ENCODE results near the gene PCYT2.

DNA sequence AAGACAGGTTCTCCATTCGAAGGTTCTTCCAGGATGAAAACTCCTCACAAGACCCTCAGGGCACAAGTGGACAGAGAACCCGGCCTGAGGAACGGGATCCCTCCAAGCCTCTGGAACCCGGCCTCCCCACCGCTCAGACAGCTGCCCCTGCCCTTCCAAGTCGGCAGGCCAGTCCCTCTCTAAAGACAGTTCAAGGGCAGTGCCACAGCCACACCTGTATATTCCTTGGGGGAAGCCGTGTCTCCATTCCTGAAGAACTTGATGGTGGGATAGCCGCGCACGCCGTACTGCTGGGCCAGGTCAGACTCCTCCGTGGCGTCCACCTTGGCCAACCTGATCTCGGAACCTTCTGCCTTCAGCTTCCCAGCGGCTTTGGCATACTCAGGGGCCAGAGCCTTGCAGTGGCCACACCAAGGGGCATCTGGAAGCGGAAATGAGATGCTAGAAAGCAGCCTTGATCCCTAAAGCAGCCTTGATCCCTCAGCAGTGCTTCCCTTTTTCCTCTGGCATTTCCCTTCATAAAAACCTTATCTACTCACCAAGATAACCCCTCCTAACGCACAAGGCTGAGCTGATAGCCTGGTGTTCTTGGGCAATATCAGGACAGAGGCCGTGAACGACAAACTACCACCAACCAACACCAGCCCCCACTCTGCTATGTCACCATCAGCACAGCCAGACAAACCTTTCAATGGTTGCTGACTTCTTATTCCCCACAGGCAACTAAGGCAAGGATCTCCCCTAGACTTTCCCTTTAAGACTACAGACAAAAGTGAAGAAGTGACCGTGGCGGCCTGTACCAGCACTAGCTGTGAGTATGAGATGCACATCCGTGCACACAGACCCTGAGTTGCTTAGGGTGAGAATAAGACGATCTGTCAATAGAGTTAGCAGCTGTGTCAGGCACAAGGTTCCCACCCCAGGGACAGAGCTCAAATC lies 52.0 kb downstream of the PCYT2 start:
- TF ChIP-seq, protein P1, sequence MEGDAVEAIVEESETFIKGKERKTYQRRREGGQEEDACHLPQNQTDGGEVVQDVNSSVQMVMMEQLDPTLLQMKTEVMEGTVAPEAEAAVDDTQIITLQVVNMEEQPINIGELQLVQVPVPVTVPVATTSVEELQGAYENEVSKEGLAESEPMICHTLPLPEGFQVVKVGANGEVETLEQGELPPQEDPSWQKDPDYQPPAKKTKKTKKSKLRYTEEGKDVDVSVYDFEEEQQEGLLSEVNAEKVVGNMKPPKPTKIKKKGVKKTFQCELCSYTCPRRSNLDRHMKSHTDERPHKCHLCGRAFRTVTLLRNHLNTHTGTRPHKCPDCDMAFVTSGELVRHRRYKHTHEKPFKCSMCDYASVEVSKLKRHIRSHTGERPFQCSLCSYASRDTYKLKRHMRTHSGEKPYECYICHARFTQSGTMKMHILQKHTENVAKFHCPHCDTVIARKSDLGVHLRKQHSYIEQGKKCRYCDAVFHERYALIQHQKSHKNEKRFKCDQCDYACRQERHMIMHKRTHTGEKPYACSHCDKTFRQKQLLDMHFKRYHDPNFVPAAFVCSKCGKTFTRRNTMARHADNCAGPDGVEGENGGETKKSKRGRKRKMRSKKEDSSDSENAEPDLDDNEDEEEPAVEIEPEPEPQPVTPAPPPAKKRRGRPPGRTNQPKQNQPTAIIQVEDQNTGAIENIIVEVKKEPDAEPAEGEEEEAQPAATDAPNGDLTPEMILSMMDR (IDR thresholded peaks at IDR 0.05), result no peak
- TF ChIP-seq POLR2A (IDR thresholded peaks at IDR 0.05) (no peak), POLR2AphosphoS5 (IDR thresholded peaks at IDR 0.05) (no peak), EP300 (IDR thresholded peaks at IDR 0.05; ENCODE audit: low read depth) (no peak)
